Upper lobe of left lung (tissue), 6 donors: ENCODE results near the gene ZNF652. TPM values are rescaled to one million over a fixed set of nuclear protein-coding genes. Genes with fewer than 3 reads are reported as not detected.
A peak's percentile ranks its signal among the peaks of the same experiment; 100 is the strongest.
"Not testable (repeated sequence)": the region's sequence is repeated elsewhere in the genome, so short reads cannot be mapped to it uniquely, and the experiment has no call there.

Experiments used
- ATAC-seq, 2 donors: fragments of 200-7000 bp; cut with Tn5 transposase; one replicate each; pipeline ENCODE4 v1.9.1; 2022; ENCODE audit warnings: mild to moderate bottlenecking in 2 of 2, moderate library complexity in 2 of 2; ENCODE audit not compliant: low FRiP score in 2 of 2
- DNase-seq, 2 donors: peaks; one replicate each; pipeline ENCODE4 v3.0.0-alpha.2; 2019 to 2020
- H3K27ac ChIP-seq, 4 donors: fragments of 200-600 bp; sonication (generic); one replicate each; pipeline ENCODE4 v1.5.1; 2016 to 2019
- H3K27me3 ChIP-seq, 4 donors: fragments of 200-600 bp; sonication (generic); one replicate each; pipeline ENCODE4 v1.5.1; 2017 to 2019
- H3K36me3 ChIP-seq, 4 donors: fragments of 200-600 bp; sonication (generic); one replicate each; pipeline ENCODE4 v1.5.1; 2016 to 2019
- H3K4me1 ChIP-seq, 4 donors: fragments of 200-600 bp; sonication (generic); one replicate each; pipeline ENCODE4 v1.5.1; 2018 to 2019
- H3K4me3 ChIP-seq, 4 donors: fragments of 200-600 bp; sonication (generic); one replicate each; pipeline ENCODE4 v1.5.1; 2017 to 2019; ENCODE audit warnings: mild to moderate bottlenecking in 2 of 4, moderate library complexity in 1 of 4
- H3K9me3 ChIP-seq, 4 donors: fragments of 200-600 bp; sonication (generic); one replicate each; pipeline ENCODE4 v1.5.1; 2018 to 2019
- EP300 ChIP-seq, 4 donors: sonication (generic); formaldehyde crosslinking; IDR thresholded peaks; one replicate each; pipeline ENCODE4 v1.5.1; 2017; ENCODE audit warnings: antibody characterized with exemption in 4 of 4, control low read depth in 2 of 4
- POLR2A ChIP-seq, 4 donors: fragments of 450-650 bp; IDR thresholded peaks; one replicate each; pipeline ENCODE4 v1.5.1; 2016 to 2017; ENCODE audit warnings: antibody characterized with exemption in 4 of 4, mild to moderate bottlenecking in 2 of 4
- POLR2AphosphoS5 ChIP-seq, 2 donors: sonication (generic); formaldehyde crosslinking; IDR thresholded peaks; one replicate each; pipeline ENCODE4 v1.5.1; 2017; ENCODE audit warnings: antibody characterized with exemption in 2 of 2
- WGBS, 2 donors: methylation state at CpG; one replicate each; pipeline ENCODE4 v1.1.5; 2017 to 2018; 5-methylcytosine and 5-hydroxymethylcytosine counted together
- total RNA-seq, 6 donors: library from RNA; depleted of rRNA in 4 of 6; stranded (reverse); fragments of >200 nt in 4 of 6; gene quantifications; one replicate each; pipeline versions ENCODE4 v1.1.0 to v1.2.1, GENCODE V29; 2016 to 2021
- TF ChIP-seq, protein P1 (sequence below), 6 experiments: fragments of 450-650 bp in 4 of 6; fragments of 200-600 bp in 2 of 6; sonication (generic) in 2 of 6; IDR thresholded peaks; one replicate each; pipeline ENCODE4 v1.5.1; 2016 to 2019; ENCODE audit warnings: antibody characterized with exemption in 6 of 6
- donor health status: DM: no; HTN: no; CAD: no; lungs with moderate emphysema.
- donor health status: DM: no; HTN: yes; CAD: no; lungs with severe emphysema.

The ZNF652 gene
- total RNA-seq, 6 donors from 2014 or later: 29.4 to 69.4 (median 41.5) TPM

DNA sequence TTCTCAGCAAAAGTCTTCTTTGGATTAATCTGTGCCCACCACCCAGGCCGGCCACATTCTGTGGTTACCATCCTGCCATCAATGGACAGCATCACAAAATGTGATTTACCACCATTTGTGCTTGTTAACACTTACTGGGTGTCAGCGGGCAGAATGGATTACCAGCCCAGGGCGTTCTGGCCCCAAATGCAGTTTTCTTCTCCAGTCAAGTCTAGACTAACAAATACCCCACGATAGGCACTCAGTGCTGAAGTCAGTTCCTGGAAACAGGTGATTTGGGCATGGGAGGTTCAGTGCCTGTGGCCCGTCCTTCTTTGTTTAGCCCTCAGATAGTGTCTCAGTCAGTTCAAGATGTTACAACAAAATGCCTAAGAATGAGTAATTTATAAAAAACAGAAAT, 92.7 kb downstream of the ZNF652 start:
- Histone ChIP-seq H3K27ac (no peak overlapping the region), H3K4me3 (no peak overlapping the region), H3K9me3 (no peaks in the 10 kb centered on the region), H3K27me3 (no peaks in the 10 kb centered on the region), H3K36me3 (no peaks in the 10 kb centered on the region), H3K4me1 (no peaks in the 10 kb centered on the region)
- 80 to 83% methylated on average over 5 of the region's 5 CpGs for WGBS, 2 donors
- no peak for TF ChIP-seq EP300 (IDR thresholded peaks at IDR 0.05)
- TF ChIP-seq, protein P1, sequence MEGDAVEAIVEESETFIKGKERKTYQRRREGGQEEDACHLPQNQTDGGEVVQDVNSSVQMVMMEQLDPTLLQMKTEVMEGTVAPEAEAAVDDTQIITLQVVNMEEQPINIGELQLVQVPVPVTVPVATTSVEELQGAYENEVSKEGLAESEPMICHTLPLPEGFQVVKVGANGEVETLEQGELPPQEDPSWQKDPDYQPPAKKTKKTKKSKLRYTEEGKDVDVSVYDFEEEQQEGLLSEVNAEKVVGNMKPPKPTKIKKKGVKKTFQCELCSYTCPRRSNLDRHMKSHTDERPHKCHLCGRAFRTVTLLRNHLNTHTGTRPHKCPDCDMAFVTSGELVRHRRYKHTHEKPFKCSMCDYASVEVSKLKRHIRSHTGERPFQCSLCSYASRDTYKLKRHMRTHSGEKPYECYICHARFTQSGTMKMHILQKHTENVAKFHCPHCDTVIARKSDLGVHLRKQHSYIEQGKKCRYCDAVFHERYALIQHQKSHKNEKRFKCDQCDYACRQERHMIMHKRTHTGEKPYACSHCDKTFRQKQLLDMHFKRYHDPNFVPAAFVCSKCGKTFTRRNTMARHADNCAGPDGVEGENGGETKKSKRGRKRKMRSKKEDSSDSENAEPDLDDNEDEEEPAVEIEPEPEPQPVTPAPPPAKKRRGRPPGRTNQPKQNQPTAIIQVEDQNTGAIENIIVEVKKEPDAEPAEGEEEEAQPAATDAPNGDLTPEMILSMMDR (IDR thresholded peaks at IDR 0.05): no peak
- no peak for TF ChIP-seq POLR2AphosphoS5 (IDR thresholded peaks at IDR 0.05)
- TF ChIP-seq POLR2A (IDR thresholded peaks at IDR 0.05): no peak
- no peak for DNase-seq
- ATAC-seq: no peak

GRCh38 chr17:49267912-49268311, 94.1 kb downstream of the ZNF652 start:
- no peak overlapping the region for H3K27ac ChIP-seq

DNA sequence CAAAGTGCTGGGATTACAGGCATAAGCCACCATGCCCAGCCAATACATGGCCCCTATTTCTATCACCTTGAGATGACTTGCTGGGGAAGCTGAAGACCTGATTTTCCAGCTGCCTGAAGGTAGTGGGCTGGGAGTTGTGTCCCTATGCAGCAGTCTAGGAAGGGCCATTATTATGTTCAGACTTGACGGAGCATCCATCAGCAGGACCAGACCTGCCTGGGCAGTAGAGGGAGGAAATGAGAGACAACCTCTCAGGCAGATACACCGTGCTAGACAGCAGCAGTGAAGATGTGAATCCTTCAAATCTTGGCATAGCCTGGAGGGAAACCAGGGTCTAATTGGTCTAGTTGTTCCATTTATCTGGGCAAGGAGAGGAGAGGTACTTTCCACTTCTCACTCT, 95.8 kb downstream of the ZNF652 start:
- no peak for ATAC-seq
- no peak for DNase-seq
- 81 to 83% methylated on average over 2 of the region's 2 CpGs for WGBS, 2 donors
- no peak for TF ChIP-seq EP300 (IDR thresholded peaks at IDR 0.05)
- TF ChIP-seq, protein P1 (IDR thresholded peaks at IDR 0.05): no peak
- no peak for TF ChIP-seq POLR2AphosphoS5 (IDR thresholded peaks at IDR 0.05)
- TF ChIP-seq POLR2A (IDR thresholded peaks at IDR 0.05): no peak
- no peak overlapping the region for H3K4me3 ChIP-seq
- no peaks in the 10 kb centered on the region for H3K27me3 ChIP-seq
- H3K4me1 ChIP-seq: peaks cover 0 to under 1% (median 0%) of the 10 kb centered on the region in 4 donors
- H3K36me3 ChIP-seq: no peaks in the 10 kb centered on the region
- no peaks in the 10 kb centered on the region for H3K9me3 ChIP-seq
- no peak overlapping the region for H3K27ac ChIP-seq

More at GRCh38 chr17:49267912-49268311, 94.1 kb downstream of the ZNF652 start:
- Histone ChIP-seq H3K27me3 (no peaks in the 10 kb centered on the region), H3K36me3 (no peaks in the 10 kb centered on the region), H3K4me3 (no peak overlapping the region), H3K9me3 (no peaks in the 10 kb centered on the region), H3K4me1 (no peaks in the 10 kb centered on the region)
- DNase-seq: no peak
- ATAC-seq: peak in 1 of 2 donors; percentile 49
- TF ChIP-seq, protein P1 (IDR thresholded peaks at IDR 0.05): no peak
- TF ChIP-seq POLR2A (IDR thresholded peaks at IDR 0.05) (no peak), POLR2AphosphoS5 (IDR thresholded peaks at IDR 0.05) (no peak), EP300 (IDR thresholded peaks at IDR 0.05) (no peak)
- 72 to 91% methylated on average over 3 of the region's 3 CpGs for WGBS, 2 donors

- not testable (repeated sequence) for H3K4me3 ChIP-seq, ATAC-seq, H3K27me3 ChIP-seq, DNase-seq, H3K27ac ChIP-seq, H3K36me3 ChIP-seq, H3K9me3 ChIP-seq
- peaks cover 7 to 18% (median 12%) of the 10 kb centered on the region in 4 donors for H3K4me1 ChIP-seq
- 75 to 91% methylated on average over 9 of the region's 9 CpGs for WGBS, 2 donors
Measured at GRCh38 chr17:49261540-49261939, 100.5 kb downstream of the ZNF652 start.

GRCh38 chr17:49260817-49261291, 101.2 kb downstream of the ZNF652 start:
- Histone ChIP-seq H3K9me3 (no peaks in the 10 kb centered on the region), H3K36me3 (no peaks in the 10 kb centered on the region), H3K4me3 (peak overlapping the region in 3 of 4 donors; percentile 47 to 66 (median 63)), H3K4me1 (peaks cover 7 to 18% (median 12%) of the 10 kb centered on the region in 4 donors), H3K27me3 (no peaks in the 10 kb centered on the region), H3K27ac (peak overlapping the region; percentile 81 to 88 (median 81))
- TF ChIP-seq, protein P1 (IDR thresholded peaks at IDR 0.05): no peak
- TF ChIP-seq POLR2A (IDR thresholded peaks at IDR 0.05) (no peak), POLR2AphosphoS5 (IDR thresholded peaks at IDR 0.05) (no peak), EP300 (IDR thresholded peaks at IDR 0.05) (no peak)
- 29 to 41% methylated on average over 11 of the region's 11 CpGs for WGBS, 2 donors
- DNase-seq: peak; percentile 23 to 50
- no peak for ATAC-seq
